ENCODE results near the gene INSR.

- TF ChIP-seq BCL11A (IDR thresholded peaks at IDR 0.05; ENCODE audit: low read depth, low read length) (no peak), EZH2 (IDR thresholded peaks at IDR 0.05; ENCODE audit: borderline replicate concordance, control insufficient read depth, low read depth, low read length) (no peak), POLR2AphosphoS5 (IDR thresholded peaks at IDR 0.05; ENCODE audit: low read length) (no peak), BRCA1 (IDR thresholded peaks at IDR 0.05; ENCODE audit: low read depth, low read length) (no peak)
These were observed 43.3 kb downstream of the INSR start for GRCh38 chr19:7250951-7251350.

Measured in GM12878 (cell line).